Uterus (tissue), 2 donors: ENCODE results near the gene SEC14L5.
"Not testable (repeated sequence)": the region's sequence is repeated elsewhere in the genome, so short reads cannot be mapped to it uniquely, and the experiment has no call there.

Experiments used
- POLR2A ChIP-seq, 2 donors: fragments of 450-650 bp; IDR thresholded peaks; one replicate each; pipeline ENCODE4 v1.6.1; 2016; ENCODE audit warnings: antibody characterized with exemption in 2 of 2, mild to moderate bottlenecking in 1 of 2, moderate library complexity in 1 of 2
- TF ChIP-seq, protein P1 (sequence below), 4 experiments: fragments of 200-600 bp in 2 of 4; fragments of 450-650 bp in 2 of 4; sonication (generic) in 2 of 4; IDR thresholded peaks; one replicate each; pipeline ENCODE4 v1.5.1; 2016 to 2019; ENCODE audit warnings: antibody characterized with exemption in 4 of 4, mild to moderate bottlenecking in 2 of 4, moderate library complexity in 1 of 4

DNA sequence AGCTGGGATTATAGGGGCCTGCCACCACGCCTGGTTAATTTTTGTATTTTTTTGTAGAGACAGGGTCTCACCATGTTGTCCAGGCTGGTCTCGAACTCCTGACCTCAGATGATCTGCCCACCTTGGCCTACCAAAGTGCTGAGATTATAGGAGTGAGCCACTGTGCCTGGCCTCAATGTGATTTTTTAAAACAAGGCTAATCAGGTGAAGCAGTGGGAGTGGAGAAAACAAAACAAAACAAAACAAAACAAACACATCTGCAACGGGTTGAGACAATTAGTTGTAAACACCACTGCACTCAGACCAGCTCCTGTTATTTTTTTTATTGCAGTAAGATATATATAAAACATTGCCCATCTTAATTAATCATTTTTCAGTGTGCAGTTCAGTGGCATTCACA, 6.5 kb upstream of the SEC14L5 start:
- TF ChIP-seq POLR2A (IDR thresholded peaks at IDR 0.05), result not testable (repeated sequence)
- TF ChIP-seq, protein P1, sequence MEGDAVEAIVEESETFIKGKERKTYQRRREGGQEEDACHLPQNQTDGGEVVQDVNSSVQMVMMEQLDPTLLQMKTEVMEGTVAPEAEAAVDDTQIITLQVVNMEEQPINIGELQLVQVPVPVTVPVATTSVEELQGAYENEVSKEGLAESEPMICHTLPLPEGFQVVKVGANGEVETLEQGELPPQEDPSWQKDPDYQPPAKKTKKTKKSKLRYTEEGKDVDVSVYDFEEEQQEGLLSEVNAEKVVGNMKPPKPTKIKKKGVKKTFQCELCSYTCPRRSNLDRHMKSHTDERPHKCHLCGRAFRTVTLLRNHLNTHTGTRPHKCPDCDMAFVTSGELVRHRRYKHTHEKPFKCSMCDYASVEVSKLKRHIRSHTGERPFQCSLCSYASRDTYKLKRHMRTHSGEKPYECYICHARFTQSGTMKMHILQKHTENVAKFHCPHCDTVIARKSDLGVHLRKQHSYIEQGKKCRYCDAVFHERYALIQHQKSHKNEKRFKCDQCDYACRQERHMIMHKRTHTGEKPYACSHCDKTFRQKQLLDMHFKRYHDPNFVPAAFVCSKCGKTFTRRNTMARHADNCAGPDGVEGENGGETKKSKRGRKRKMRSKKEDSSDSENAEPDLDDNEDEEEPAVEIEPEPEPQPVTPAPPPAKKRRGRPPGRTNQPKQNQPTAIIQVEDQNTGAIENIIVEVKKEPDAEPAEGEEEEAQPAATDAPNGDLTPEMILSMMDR (IDR thresholded peaks at IDR 0.05), result not testable (repeated sequence)
